SHP77 (cell line): Measurements from ENCODE around the gene DYNLRB2.

ENCODE experiments used
- DNase-seq, 2 experiments: peaks; one replicate each; lab custom pipeline; 2025; lab: John Stamatoyannopoulos, UW

The DYNLRB2 gene

GRCh38 chr16:80540516-80541305 is at the start of gene DYNLRB2:
DYNLRB2 (plus strand) TSS chr16:80540993; CDS start chr16:80541077, 84 bp downstream.
- peak; percentile 89 to 94 for DNase-seq

GRCh38 chr16:80500116-80500859 is 40.5 kb upstream of the DYNLRB2 start:
- DNase-seq, result no peak

GRCh38 chr16:80500961-80501525 is 39.8 kb upstream of the DYNLRB2 start:
- DNase-seq, result no peak

GRCh38 chr16:80503107-80503506 is 37.7 kb upstream of the DYNLRB2 start:
- DNase-seq, result no peak

- no peak for DNase-seq
Observed at GRCh38 chr16:80507538-80507937, 33.3 kb upstream of the DYNLRB2 start.

GRCh38 chr16:80509872-80510271 is 30.9 kb upstream of the DYNLRB2 start:
- no peak for DNase-seq

- DNase-seq, result no peak
Observed at GRCh38 chr16:80511824-80512592, 28.8 kb upstream of the DYNLRB2 start.

GRCh38 chr16:80512593-80512853 is 28.3 kb upstream of the DYNLRB2 start:
- no peak for DNase-seq

- DNase-seq, result no peak
Observed at GRCh38 chr16:80515374-80515773, 25.4 kb upstream of the DYNLRB2 start.

GRCh38 chr16:80517846-80518245 is 22.9 kb upstream of the DYNLRB2 start:
- DNase-seq, result no peak

- DNase-seq, result no peak
Observed at GRCh38 chr16:80518436-80518835, 22.4 kb upstream of the DYNLRB2 start.

- DNase-seq, result no peak
Observed at GRCh38 chr16:80519189-80519588, 21.6 kb upstream of the DYNLRB2 start.

- no peak for DNase-seq
Observed at GRCh38 chr16:80525420-80525819, 15.4 kb upstream of the DYNLRB2 start.

GRCh38 chr16:80526418-80527061 is 14.3 kb upstream of the DYNLRB2 start:
- peak; percentile 33 to 49 for DNase-seq

- DNase-seq, result peak; percentile 10 to 22
Observed at GRCh38 chr16:80527297-80527696, 13.5 kb upstream of the DYNLRB2 start.

- no peak for DNase-seq
Observed at GRCh38 chr16:80530479-80530878, 10.3 kb upstream of the DYNLRB2 start.

- no peak for DNase-seq
Observed at GRCh38 chr16:80536238-80536637, 4.6 kb upstream of the DYNLRB2 start.

GRCh38 chr16:80541306-80541694 is 507 bp downstream of the DYNLRB2 start:
- no peak for DNase-seq

- DNase-seq, result no peak
Observed at GRCh38 chr16:80543162-80543561, 2.4 kb downstream of the DYNLRB2 start.

GRCh38 chr16:80544326-80544725 is 3.5 kb downstream of the DYNLRB2 start:
- DNase-seq, result no peak

GRCh38 chr16:80546249-80546648 is 5.5 kb downstream of the DYNLRB2 start:
- DNase-seq, result no peak

GRCh38 chr16:80547145-80547544 is 6.4 kb downstream of the DYNLRB2 start:
- DNase-seq, result no peak
